ENCODE data around the gene SNX10.
"Not testable (repeated sequence)": the region's sequence is repeated elsewhere in the genome, so short reads cannot be mapped to it uniquely, and the experiment has no call there.

Gene SNX10

DNA sequence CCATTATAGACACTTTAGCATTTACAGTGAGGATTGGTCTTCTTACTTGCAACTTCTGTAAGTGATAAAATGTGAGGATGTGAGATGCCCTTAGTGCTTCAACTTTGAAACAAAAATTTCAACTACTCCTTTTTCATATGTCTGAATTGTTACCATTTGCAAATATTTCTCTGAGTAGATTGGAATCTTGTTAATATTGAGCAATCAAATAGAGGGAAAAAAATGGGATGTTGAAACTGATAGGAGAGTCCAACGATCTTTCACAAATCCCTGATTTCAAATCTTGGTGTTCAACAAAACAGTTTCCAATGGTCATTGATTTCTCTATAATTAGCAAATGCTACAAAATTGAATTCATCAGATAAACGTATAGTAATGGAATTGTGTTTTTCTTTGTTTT is 5.5 kb upstream of the SNX10 start:
- H3K27me3 ChIP-seq (replicated peaks; ENCODE audit: insufficient read depth, low read length) = no peaks in the 10 kb centered on the region
- no peaks in the 10 kb centered on the region for H4K20me1 ChIP-seq (ENCODE audit: insufficient read depth, low read length)
- DNase-seq = no peak
- H2AFZ ChIP-seq (ENCODE audit: low read length) = no peak overlapping the region
- no peaks in the 10 kb centered on the region for H3K9me3 ChIP-seq (replicated peaks; ENCODE audit: insufficient read depth, low read length)
- no peaks in the 10 kb centered on the region for H3K4me1 ChIP-seq (ENCODE audit: low read length)
- no peak overlapping the region for H3K9ac ChIP-seq (ENCODE audit: low read length)
- no peak overlapping the region for H3K27ac ChIP-seq (ENCODE audit: low read length)
- H3K36me3 ChIP-seq (replicated peaks; ENCODE audit: insufficient read depth, low read length) = no peaks in the 10 kb centered on the region
- TF ChIP-seq, protein P1, sequence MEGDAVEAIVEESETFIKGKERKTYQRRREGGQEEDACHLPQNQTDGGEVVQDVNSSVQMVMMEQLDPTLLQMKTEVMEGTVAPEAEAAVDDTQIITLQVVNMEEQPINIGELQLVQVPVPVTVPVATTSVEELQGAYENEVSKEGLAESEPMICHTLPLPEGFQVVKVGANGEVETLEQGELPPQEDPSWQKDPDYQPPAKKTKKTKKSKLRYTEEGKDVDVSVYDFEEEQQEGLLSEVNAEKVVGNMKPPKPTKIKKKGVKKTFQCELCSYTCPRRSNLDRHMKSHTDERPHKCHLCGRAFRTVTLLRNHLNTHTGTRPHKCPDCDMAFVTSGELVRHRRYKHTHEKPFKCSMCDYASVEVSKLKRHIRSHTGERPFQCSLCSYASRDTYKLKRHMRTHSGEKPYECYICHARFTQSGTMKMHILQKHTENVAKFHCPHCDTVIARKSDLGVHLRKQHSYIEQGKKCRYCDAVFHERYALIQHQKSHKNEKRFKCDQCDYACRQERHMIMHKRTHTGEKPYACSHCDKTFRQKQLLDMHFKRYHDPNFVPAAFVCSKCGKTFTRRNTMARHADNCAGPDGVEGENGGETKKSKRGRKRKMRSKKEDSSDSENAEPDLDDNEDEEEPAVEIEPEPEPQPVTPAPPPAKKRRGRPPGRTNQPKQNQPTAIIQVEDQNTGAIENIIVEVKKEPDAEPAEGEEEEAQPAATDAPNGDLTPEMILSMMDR (IDR thresholded peaks at IDR 0.05; ENCODE audit: low read length) = no peak
- TF ChIP-seq EZH2phosphoT487 (IDR thresholded peaks at IDR 0.05; ENCODE audit: low read length) (no peak), EZH2 (optimal IDR thresholded peaks at IDR 0.05; ENCODE audit: low read depth, low read length) (no peak)
- no peak overlapping the region for H3K4me2 ChIP-seq (ENCODE audit: low read depth, low read length)
- H3K79me2 ChIP-seq (ENCODE audit: low read length) = no peaks in the 10 kb centered on the region
- H3K9me2 ChIP-seq (replicated peaks; ENCODE audit: insufficient read depth, low read length) = no peaks in the 10 kb centered on the region
- H3K4me3 ChIP-seq (ENCODE audit: low read length) = no peak overlapping the region
- no peaks in the 10 kb centered on the region for H3F3A ChIP-seq (ENCODE audit: insufficient read depth, low read length)

DNA sequence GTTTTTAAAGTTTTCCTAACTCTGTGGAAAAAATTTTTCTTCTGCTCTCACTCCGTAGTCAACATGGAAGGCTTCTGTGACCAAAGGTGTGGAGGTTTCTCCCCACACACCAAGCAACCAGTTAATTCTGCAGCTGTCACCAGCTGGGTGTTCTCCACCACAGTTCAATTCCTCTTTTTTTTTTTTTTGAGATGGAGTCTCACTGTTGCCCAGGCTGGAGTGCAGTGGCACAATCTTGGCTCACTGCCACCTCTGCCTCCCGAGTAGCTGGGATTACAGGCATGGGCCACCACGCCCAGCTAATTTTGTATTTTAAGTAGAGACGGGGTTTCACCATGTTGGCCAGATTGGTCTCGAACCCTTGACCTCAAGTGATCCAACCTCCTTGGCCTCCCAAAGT is 3.5 kb upstream of the SNX10 start:
- not testable (repeated sequence) for H3K4me2 ChIP-seq (ENCODE audit: low read depth, low read length); H3K36me3 ChIP-seq (replicated peaks; ENCODE audit: insufficient read depth, low read length); H3K9me2 ChIP-seq (replicated peaks; ENCODE audit: insufficient read depth, low read length); H3K27me3 ChIP-seq (replicated peaks; ENCODE audit: insufficient read depth, low read length); H3K4me3 ChIP-seq (ENCODE audit: low read length); H3K79me2 ChIP-seq (ENCODE audit: low read length); H3F3A ChIP-seq (ENCODE audit: insufficient read depth, low read length); H3K9me3 ChIP-seq (replicated peaks; ENCODE audit: insufficient read depth, low read length); DNase-seq; H3K4me1 ChIP-seq (ENCODE audit: low read length); H4K20me1 ChIP-seq (ENCODE audit: insufficient read depth, low read length); H3K27ac ChIP-seq (ENCODE audit: low read length); H3K9ac ChIP-seq (ENCODE audit: low read length); H2AFZ ChIP-seq (ENCODE audit: low read length)

DNA sequence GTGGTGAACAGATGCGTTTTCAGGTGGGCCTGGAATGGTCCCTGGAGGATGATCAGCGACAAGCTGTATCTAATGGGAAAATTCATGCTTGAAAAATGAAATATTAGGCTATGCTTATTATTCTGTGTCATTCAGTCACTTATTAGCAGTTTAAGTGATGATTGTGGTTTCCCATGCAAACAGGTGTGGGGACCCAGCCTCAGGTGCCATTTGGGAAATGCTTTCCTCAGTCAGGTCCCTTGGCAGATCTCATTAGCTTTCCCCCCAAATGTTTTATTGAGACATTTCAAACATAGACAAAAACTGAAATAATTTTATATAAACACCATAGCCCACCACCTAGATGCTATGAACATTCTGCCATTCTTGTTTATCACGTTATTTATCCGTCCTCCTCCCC is 411 bp upstream of the SNX10 start:
- Histone ChIP-seq H3K9me3 (replicated peaks; ENCODE audit: insufficient read depth, low read length) (no peaks in the 10 kb centered on the region), H3K36me3 (replicated peaks; ENCODE audit: insufficient read depth, low read length) (no peaks in the 10 kb centered on the region), H3K9ac (ENCODE audit: low read length) (no peak overlapping the region), H3K9me2 (replicated peaks; ENCODE audit: insufficient read depth, low read length) (no peaks in the 10 kb centered on the region), H3K27me3 (replicated peaks; ENCODE audit: insufficient read depth, low read length) (no peaks in the 10 kb centered on the region), H3K4me2 (ENCODE audit: low read depth, low read length) (peak overlapping the region; percentile 76), H2AFZ (ENCODE audit: low read length) (peak overlapping the region; percentile 83), H3K79me2 (ENCODE audit: low read length) (no peaks in the 10 kb centered on the region), H3F3A (ENCODE audit: insufficient read depth, low read length) (peaks cover 5% of the 10 kb centered on the region; the same call in 1 of the 2 replicates), H3K4me1 (ENCODE audit: low read length) (no peaks in the 10 kb centered on the region), H3K4me3 (ENCODE audit: low read length) (peak overlapping the region; percentile 62), H4K20me1 (ENCODE audit: insufficient read depth, low read length) (no peaks in the 10 kb centered on the region), H3K27ac (ENCODE audit: low read length) (no peak overlapping the region)
- no peak for DNase-seq
- TF ChIP-seq EZH2 (optimal IDR thresholded peaks at IDR 0.05; ENCODE audit: low read depth, low read length) (no peak), EZH2phosphoT487 (IDR thresholded peaks at IDR 0.05; ENCODE audit: low read length) (no peak)
- TF ChIP-seq, protein P1 (IDR thresholded peaks at IDR 0.05; ENCODE audit: low read length) = no peak

DNA sequence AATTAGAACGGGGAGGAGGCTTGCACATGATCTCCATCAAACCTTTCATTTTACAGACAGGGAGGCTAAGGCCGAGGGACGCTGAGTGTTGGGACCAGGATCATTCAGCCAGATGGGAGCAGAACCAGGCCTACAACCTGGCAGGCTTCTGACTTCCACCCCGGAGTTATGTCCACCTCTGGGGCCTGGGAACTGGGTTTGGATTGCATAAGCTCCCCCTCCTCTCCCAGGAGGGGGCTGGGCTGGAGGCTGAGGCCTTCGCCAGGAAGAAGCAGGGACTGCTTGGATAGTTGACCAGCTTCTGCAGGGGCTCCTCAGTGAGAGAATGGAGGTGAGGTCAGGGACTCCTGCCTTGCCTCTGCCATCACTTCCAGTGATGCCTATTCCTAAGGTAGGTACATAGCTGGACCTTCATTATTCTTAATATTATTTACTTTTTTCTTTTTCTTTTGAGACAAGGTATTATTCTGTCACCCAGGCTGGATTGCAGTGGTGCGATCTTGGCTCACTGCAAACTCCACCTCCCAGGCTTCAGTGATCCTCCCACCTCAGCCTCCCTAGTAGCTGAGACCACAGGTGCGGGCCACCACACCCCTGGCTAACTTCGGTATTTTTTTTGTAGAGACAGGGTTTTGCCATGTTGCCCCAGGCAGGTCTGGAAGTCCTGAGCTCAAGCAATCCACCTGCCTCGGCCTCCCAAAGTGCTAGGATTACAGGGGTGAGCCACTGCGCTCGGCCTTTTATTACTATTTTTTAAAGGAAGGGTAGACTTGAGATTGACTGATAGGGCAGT is 1.3 kb downstream of the SNX10 start:
- Histone ChIP-seq H3K79me2 (ENCODE audit: low read length) (no peaks in the 10 kb centered on the region), H3F3A (ENCODE audit: insufficient read depth, low read length) (peaks cover 5% of the 10 kb centered on the region; the same call in 1 of the 2 replicates), H3K36me3 (replicated peaks; ENCODE audit: insufficient read depth, low read length) (no peaks in the 10 kb centered on the region), H3K9me2 (replicated peaks; ENCODE audit: insufficient read depth, low read length) (no peaks in the 10 kb centered on the region), H3K27ac (ENCODE audit: low read length) (no peak overlapping the region), H3K4me3 (ENCODE audit: low read length) (no peak overlapping the region; the same call in 1 of the 2 replicates), H3K4me1 (ENCODE audit: low read length) (no peaks in the 10 kb centered on the region), H3K27me3 (replicated peaks; ENCODE audit: insufficient read depth, low read length) (no peaks in the 10 kb centered on the region), H3K4me2 (ENCODE audit: low read depth, low read length) (peak overlapping the region; percentile 46; the same call in 1 of the 2 replicates), H3K9ac (ENCODE audit: low read length) (no peak overlapping the region), H3K9me3 (replicated peaks; ENCODE audit: insufficient read depth, low read length) (no peaks in the 10 kb centered on the region), H4K20me1 (ENCODE audit: insufficient read depth, low read length) (no peaks in the 10 kb centered on the region), H2AFZ (ENCODE audit: low read length) (no peak overlapping the region)
- no peak for DNase-seq
- TF ChIP-seq EZH2 (optimal IDR thresholded peaks at IDR 0.05; ENCODE audit: low read depth, low read length) (no peak), EZH2phosphoT487 (IDR thresholded peaks at IDR 0.05; ENCODE audit: low read length) (no peak)
- TF ChIP-seq, protein P1 (IDR thresholded peaks at IDR 0.05; ENCODE audit: low read length) = no peak
